Measurements from ENCODE around the gene DUSP9. TPM values are rescaled to one million over a fixed set of nuclear protein-coding genes. Genes with fewer than 3 reads are reported as not detected.

Gene DUSP9
- total RNA-seq, 1 experiment from 2014 or later = 2.4 TPM

GRCh38 chrX:153647461-153648357 lies 706 bp downstream of the DUSP9 start:
- Histone ChIP-seq H3K79me1 (ENCODE audit: insufficient read depth, low read depth, low read length, poor library complexity, severe bottlenecking) (no peaks in the 10 kb centered on the region), H4K5ac (ENCODE audit: insufficient read length, low read depth, low read length) (no peak overlapping the region), H3K79me2 (ENCODE audit: insufficient read depth, low read length) (no peaks in the 10 kb centered on the region), H2AK5ac (ENCODE audit: insufficient read length, low read length) (no peak overlapping the region), H3K4me1 (ENCODE audit: insufficient read depth, low read length) (no peaks in the 10 kb centered on the region; the same call in 1 of the 2 replicates), H2BK120ac (ENCODE audit: low read depth, low read length, poor library complexity, severe bottlenecking) (no peak overlapping the region), H3K23ac (ENCODE audit: insufficient read length, low read depth, low read length) (no peak overlapping the region), H3K27ac (ENCODE audit: insufficient read length, low read depth, low read length) (no peak overlapping the region), H4K91ac (ENCODE audit: insufficient read length, low read depth, low read length) (no peak overlapping the region), H4K8ac (replicated peaks; ENCODE audit: insufficient read length, low read depth, low read length) (no peak overlapping the region), H2BK12ac (ENCODE audit: insufficient read length, low read depth, low read length) (no peak overlapping the region), H3K18ac (ENCODE audit: insufficient read length, low read depth, low read length) (no peak overlapping the region), H3K4me2 (ENCODE audit: insufficient read depth, insufficient read length, low read length) (peak overlapping the region; percentile 9), H2BK15ac (ENCODE audit: low read depth, low read length) (no peak overlapping the region), H3K56ac (ENCODE audit: insufficient read length, low read depth, low read length) (no peak overlapping the region), H3K14ac (ENCODE audit: insufficient read depth, low read length) (no peak overlapping the region), H3T11ph (ENCODE audit: low read length) (no peak overlapping the region), H2AFZ (ENCODE audit: low read length) (no peak overlapping the region), H3K9ac (ENCODE audit: extremely low read depth, insufficient read length, low read length) (no peak overlapping the region), H2BK20ac (ENCODE audit: low read depth, low read length, poor library complexity, severe bottlenecking) (no peak overlapping the region), H3K9me3 (ENCODE audit: control insufficient read depth, low read depth, low read length) (peaks cover 27% of the 10 kb centered on the region), H2BK5ac (ENCODE audit: insufficient read length, low read length) (no peak overlapping the region), H3K23me2 (ENCODE audit: insufficient read length, low read depth, low read length, poor library complexity, severe bottlenecking) (peaks cover 14% of the 10 kb centered on the region), H3K27me3 (ENCODE audit: insufficient read depth, low read length) (peaks cover 51% of the 10 kb centered on the region), H4K20me1 (ENCODE audit: control insufficient read depth, insufficient read depth, insufficient read length) (peaks cover 2% of the 10 kb centered on the region), H3K4ac (ENCODE audit: low read depth, low read length) (no peak overlapping the region)
- DNase-seq = peak; percentile 25
- H3K4me3 Mint-ChIP-seq = peak overlapping the region in 1 of 2 experiments; percentile 65; a peak in 2 of 5 replicates
- TF ChIP-seq CTCF (conservative IDR thresholded peaks at IDR 0.05) = no peak
- peaks cover 54 to 68% of the 10 kb centered on the region in 2 experiments for H3K9me3 Mint-ChIP-seq
- WGBS (ENCODE audit: extremely low coverage, insufficient read length, low lambda C conversion rate) = no CpG with 5 or more reads among the region's 85 CpGs
- H3K27ac Mint-ChIP-seq = no peak overlapping the region
- peaks cover 0 to 4% (median 0%) of the 10 kb centered on the region in 3 experiments; a peak in 2 of 7 replicates for H3K36me3 Mint-ChIP-seq (ENCODE audit: insufficient read depth in 1 of 3, low read depth in 3 of 3)
- H3K4me1 Mint-ChIP-seq = peaks cover 5 to 7% of the 10 kb centered on the region in 2 experiments
- H3K27me3 Mint-ChIP-seq (ENCODE audit: low read depth) = peaks cover 62% of the 10 kb centered on the region
